Measurements from ENCODE around the gene S1PR3. TPM values are rescaled to one million over a fixed set of nuclear protein-coding genes. Genes with fewer than 3 reads are reported as not detected.

S1PR3 gene
- total RNA-seq, 2 experiments from 2014 or later: 0.31 to 0.33 TPM

- H3K4me3 ChIP-seq (ENCODE audit: low read length): no peak overlapping the region
- H3K27ac ChIP-seq (ENCODE audit: low read depth in 1 of 2, low read length in 2 of 2): no peak overlapping the region
- H3K9me3 ChIP-seq (ENCODE audit: control insufficient read depth in 1 of 2, insufficient read depth in 1 of 2, low read length in 2 of 2): no peaks in the 10 kb centered on the region
- DNase-seq: no peak
- TF ChIP-seq CTCF (IDR thresholded peaks at IDR 0.05): no peak
- H3K4me1 ChIP-seq (ENCODE audit: insufficient read depth, low read length): no peaks in the 10 kb centered on the region
- no peaks in the 10 kb centered on the region for H3K36me3 Mint-ChIP-seq (ENCODE audit: low read depth)
- no peaks in the 10 kb centered on the region for H3K9me3 Mint-ChIP-seq
- H3K36me3 ChIP-seq (ENCODE audit: insufficient read depth, low read length): no peaks in the 10 kb centered on the region
- no peak for ATAC-seq (ENCODE audit: poor library complexity)
- POLR2A ChIA-PET: no interaction called here
- H3K27me3 ChIP-seq (ENCODE audit: control insufficient read depth in 1 of 2, insufficient read depth in 2 of 2, low read length in 2 of 2): peaks cover 0 to 3% of the 10 kb centered on the region in 2 experiments
- CTCF ChIA-PET: no interaction called here
- H3K27ac Mint-ChIP-seq: no peak overlapping the region
- intact Hi-C loops (cut with DNase I, micrococcal nuclease): no loop called here
- H3K4me1 Mint-ChIP-seq (ENCODE audit: low read depth): no peaks in the 10 kb centered on the region
- no peak overlapping the region for H3K4me3 Mint-ChIP-seq
- H3K27me3 Mint-ChIP-seq: peaks cover 9% of the 10 kb centered on the region
These were observed 19.4 kb downstream of the S1PR3 start for GRCh38 chr9:89010526-89011111.

GRCh38 chr9:89011683-89012082 is 20.4 kb downstream of the S1PR3 start:
- H3K27me3 Mint-ChIP-seq: peaks cover 6% of the 10 kb centered on the region
- CTCF ChIA-PET: no interaction called here
- peaks cover 0 to 3% of the 10 kb centered on the region in 2 experiments for H3K27me3 ChIP-seq (ENCODE audit: control insufficient read depth in 1 of 2, insufficient read depth in 2 of 2, low read length in 2 of 2)
- H3K4me3 Mint-ChIP-seq: no peak overlapping the region
- TF ChIP-seq CTCF (IDR thresholded peaks at IDR 0.05): no peak
- ATAC-seq (ENCODE audit: poor library complexity): no peak
- POLR2A ChIA-PET: no interaction called here
- intact Hi-C loops (cut with DNase I, micrococcal nuclease): no loop called here
- DNase-seq: no peak
- H3K36me3 Mint-ChIP-seq (ENCODE audit: low read depth): no peaks in the 10 kb centered on the region
- no peaks in the 10 kb centered on the region for H3K4me1 Mint-ChIP-seq (ENCODE audit: low read depth)
- H3K9me3 Mint-ChIP-seq: no peaks in the 10 kb centered on the region
- no peaks in the 10 kb centered on the region for H3K36me3 ChIP-seq (ENCODE audit: insufficient read depth, low read length)
- no peaks in the 10 kb centered on the region for H3K9me3 ChIP-seq (ENCODE audit: control insufficient read depth in 1 of 2, insufficient read depth in 1 of 2, low read length in 2 of 2)
- H3K4me1 ChIP-seq (ENCODE audit: insufficient read depth, low read length): no peaks in the 10 kb centered on the region
- H3K4me3 ChIP-seq (ENCODE audit: low read length): no peak overlapping the region
- no peak overlapping the region for H3K27ac ChIP-seq (ENCODE audit: low read depth in 1 of 2, low read length in 2 of 2)
- no peak overlapping the region for H3K27ac Mint-ChIP-seq

- no peak overlapping the region for H3K27ac ChIP-seq (ENCODE audit: low read depth in 1 of 2, low read length in 2 of 2)
- Mint-ChIP-seq H3K4me1 (ENCODE audit: low read depth) (no peaks in the 10 kb centered on the region), H3K27me3 (peaks cover 6% of the 10 kb centered on the region), H3K27ac (no peak overlapping the region), H3K4me3 (no peak overlapping the region), H3K36me3 (ENCODE audit: low read depth) (no peaks in the 10 kb centered on the region), H3K9me3 (no peaks in the 10 kb centered on the region)
- no peak for TF ChIP-seq CTCF (IDR thresholded peaks at IDR 0.05)
- H3K4me1 ChIP-seq (ENCODE audit: insufficient read depth, low read length): no peaks in the 10 kb centered on the region
- no peaks in the 10 kb centered on the region for H3K36me3 ChIP-seq (ENCODE audit: insufficient read depth, low read length)
- CTCF ChIA-PET: no interaction called here
- ATAC-seq (ENCODE audit: poor library complexity) (no peak), DNase-seq (no peak)
- POLR2A ChIA-PET: no interaction called here
- H3K9me3 ChIP-seq (ENCODE audit: control insufficient read depth in 1 of 2, insufficient read depth in 1 of 2, low read length in 2 of 2): no peaks in the 10 kb centered on the region
- intact Hi-C loops (cut with DNase I, micrococcal nuclease): no loop called here
- no peak overlapping the region for H3K4me3 ChIP-seq (ENCODE audit: low read length)
- peaks cover 0 to 3% of the 10 kb centered on the region in 2 experiments for H3K27me3 ChIP-seq (ENCODE audit: control insufficient read depth in 1 of 2, insufficient read depth in 2 of 2, low read length in 2 of 2)
These were observed 21.2 kb downstream of the S1PR3 start for GRCh38 chr9:89012294-89013042.
